ENCODE data around the gene PTPN20. TPM values are rescaled to one million over a fixed set of nuclear protein-coding genes. Genes with fewer than 3 reads are reported as not detected.

Gene PTPN20
- total and polyA plus RNA-seq, 2 donors from 2014 or later = 1.9 to 2.6 TPM

GRCh38 chr10:47033081-47033480 is 121.9 kb downstream of the PTPN20 start:
- Histone ChIP-seq H3K9me3 (ENCODE audit: control insufficient read depth in 2 of 3, insufficient read depth in 1 of 3, low read length in 3 of 3) (no peaks in the 10 kb centered on the region), H3K4me1 (ENCODE audit: control insufficient read depth in 2 of 3, insufficient read depth in 2 of 3, low read depth in 1 of 3, low read length in 3 of 3) (no peaks in the 10 kb centered on the region), H3K9ac (ENCODE audit: low read length in 3 of 3) (no peak overlapping the region), H3K27ac (ENCODE audit: low read depth in 2 of 2, low read length in 2 of 2) (no peak overlapping the region), H3K4me3 (ENCODE audit: low read length in 3 of 3) (no peak overlapping the region), H3K36me3 (ENCODE audit: control insufficient read depth in 2 of 3, insufficient read depth in 3 of 3, low read length in 3 of 3) (no peaks in the 10 kb centered on the region), H3K27me3 (ENCODE audit: control insufficient read depth, insufficient read depth, low read length) (no peaks in the 10 kb centered on the region)
- intact Hi-C loops (cut with DNase I) = no loop called here
- TF ChIP-seq CTCF (IDR thresholded peaks at IDR 0.05; ENCODE audit: borderline replicate concordance, extremely low read depth, insufficient read depth) = no peak
- FAIRE-seq = no peak
- no peak for DNase-seq

- intact Hi-C loops (cut with DNase I) = no loop called here
- Histone ChIP-seq H3K4me3 (ENCODE audit: low read length in 3 of 3) (no peak overlapping the region), H3K4me1 (ENCODE audit: control insufficient read depth in 2 of 3, insufficient read depth in 2 of 3, low read depth in 1 of 3, low read length in 3 of 3) (no peaks in the 10 kb centered on the region), H3K9ac (ENCODE audit: low read length in 3 of 3) (no peak overlapping the region), H3K27ac (ENCODE audit: low read depth in 2 of 2, low read length in 2 of 2) (no peak overlapping the region), H3K36me3 (ENCODE audit: control insufficient read depth in 2 of 3, insufficient read depth in 3 of 3, low read length in 3 of 3) (no peaks in the 10 kb centered on the region), H3K9me3 (ENCODE audit: control insufficient read depth in 2 of 3, insufficient read depth in 1 of 3, low read length in 3 of 3) (no peaks in the 10 kb centered on the region), H3K27me3 (ENCODE audit: control insufficient read depth, insufficient read depth, low read length) (no peaks in the 10 kb centered on the region)
- FAIRE-seq (no peak), DNase-seq (no peak)
- no peak for TF ChIP-seq CTCF (IDR thresholded peaks at IDR 0.05; ENCODE audit: borderline replicate concordance, extremely low read depth, insufficient read depth)
Observed at GRCh38 chr10:47033541-47034270, 122.5 kb downstream of the PTPN20 start.

DNA sequence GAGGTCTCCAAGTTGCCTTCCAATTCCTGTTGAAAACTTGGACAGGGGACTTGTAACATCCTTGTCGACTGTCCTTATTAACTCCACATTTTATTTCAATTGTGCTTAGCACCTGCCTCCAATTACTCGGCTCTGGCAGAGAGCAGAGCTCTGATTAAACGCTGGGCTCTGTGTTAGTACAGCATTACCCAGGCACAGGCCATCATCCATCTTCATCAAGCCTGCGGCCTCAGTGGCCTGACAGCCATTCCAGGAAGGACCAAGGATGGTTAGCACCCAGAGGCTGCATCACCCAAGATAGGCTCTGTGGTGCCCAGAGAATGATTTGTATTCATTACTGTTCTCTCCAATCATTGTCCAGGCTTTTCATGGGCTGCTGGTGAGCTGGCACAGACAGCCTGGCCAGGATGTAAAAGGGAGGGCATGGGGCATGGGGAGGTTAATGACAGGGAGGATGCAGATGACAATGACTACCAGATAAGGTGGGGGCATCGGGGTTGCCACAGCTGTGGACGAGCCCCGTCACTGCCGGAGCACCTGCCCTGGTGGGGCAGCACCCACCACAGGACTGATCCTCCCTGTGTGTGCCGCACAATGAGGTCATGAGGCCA is 123.3 kb downstream of the PTPN20 start:
- Histone ChIP-seq H3K36me3 (ENCODE audit: control insufficient read depth in 2 of 3, insufficient read depth in 3 of 3, low read length in 3 of 3) (no peaks in the 10 kb centered on the region), H3K27me3 (ENCODE audit: control insufficient read depth, insufficient read depth, low read length) (no peaks in the 10 kb centered on the region), H3K9me3 (ENCODE audit: control insufficient read depth in 2 of 3, insufficient read depth in 1 of 3, low read length in 3 of 3) (no peaks in the 10 kb centered on the region), H3K4me1 (ENCODE audit: control insufficient read depth in 2 of 3, insufficient read depth in 2 of 3, low read depth in 1 of 3, low read length in 3 of 3) (no peaks in the 10 kb centered on the region), H3K27ac (ENCODE audit: low read depth in 2 of 2, low read length in 2 of 2) (no peak overlapping the region), H3K4me3 (ENCODE audit: low read length in 3 of 3) (no peak overlapping the region), H3K9ac (ENCODE audit: low read length in 3 of 3) (no peak overlapping the region)
- intact Hi-C loops (cut with DNase I) = no loop called here
- no peak for TF ChIP-seq CTCF (IDR thresholded peaks at IDR 0.05; ENCODE audit: borderline replicate concordance, extremely low read depth, insufficient read depth)
- FAIRE-seq (no peak), DNase-seq (peak in 1 of 5 donors; percentile 55)

Measured in kidney (tissue), 14 donors.